NCI-H2081 (cell line): Measurements from ENCODE around the gene CCDC137.

Experiments
- DNase-seq, 2 experiments: peaks; one replicate each; lab custom pipeline; 2025; lab: John Stamatoyannopoulos, UW

The CCDC137 gene

GRCh38 chr17:81715872-81716673 lies 49.5 kb downstream of the CCDC137 start:
- no peak for DNase-seq

GRCh38 chr17:81716674-81716996 lies 50.1 kb downstream of the CCDC137 start:
- DNase-seq = no peak

DNA sequence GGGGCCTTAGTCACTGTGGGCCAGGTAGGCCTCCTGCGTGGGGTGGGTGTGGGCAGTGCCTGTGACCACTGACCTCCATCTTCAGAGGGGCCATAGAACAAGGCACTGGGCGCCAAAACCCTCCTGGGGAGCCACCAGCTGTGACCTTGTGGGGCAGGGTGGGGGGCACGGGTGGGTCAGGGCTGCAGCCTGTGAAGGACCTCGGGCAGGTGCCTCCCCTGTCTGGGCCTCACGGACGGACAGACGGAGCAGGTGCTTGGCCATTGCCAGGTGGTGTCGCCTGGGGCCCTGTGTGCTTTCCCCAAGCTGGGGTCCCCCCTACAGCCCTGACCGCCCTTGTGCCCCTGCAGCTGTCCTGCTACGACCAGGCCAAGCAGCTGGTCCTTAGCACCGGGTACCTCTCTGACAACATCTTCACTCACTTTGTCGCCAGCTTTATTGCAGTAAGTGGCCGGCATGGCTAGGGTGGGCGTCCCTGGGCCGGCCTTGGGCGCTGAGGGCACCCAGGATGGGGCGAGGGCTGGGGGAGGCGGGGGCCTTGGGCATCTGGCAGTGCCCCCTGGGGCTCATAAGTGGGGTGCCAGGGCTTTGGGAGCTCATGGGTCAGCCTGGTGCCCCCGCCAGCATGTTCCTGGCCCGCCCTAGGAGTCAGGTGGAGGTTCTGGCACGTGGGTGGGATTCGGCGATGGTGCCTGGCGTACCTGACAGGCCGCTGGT lies 50.7 kb downstream of the CCDC137 start:
- DNase-seq = no peak

DNA sequence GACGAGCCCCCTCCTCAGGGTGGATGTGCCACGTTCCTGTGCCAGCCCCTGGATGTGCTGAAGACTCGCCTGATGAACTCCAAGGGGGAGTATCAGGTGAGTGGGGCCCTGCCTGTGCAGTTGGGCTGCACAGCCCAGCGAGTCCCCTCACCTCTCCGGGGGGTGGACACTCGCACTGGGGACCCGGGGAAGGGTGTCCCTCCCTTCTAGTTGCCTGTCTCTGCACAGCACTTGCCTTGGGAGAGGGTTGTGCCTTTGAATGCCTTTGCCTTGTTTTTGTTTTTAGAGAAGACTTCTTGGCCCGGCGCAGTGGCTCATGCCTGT lies 51.2 kb downstream of the CCDC137 start:
- no peak for DNase-seq

- DNase-seq = no peak
These were observed 53.1 kb downstream of the CCDC137 start for GRCh38 chr17:81719410-81720266.

DNA sequence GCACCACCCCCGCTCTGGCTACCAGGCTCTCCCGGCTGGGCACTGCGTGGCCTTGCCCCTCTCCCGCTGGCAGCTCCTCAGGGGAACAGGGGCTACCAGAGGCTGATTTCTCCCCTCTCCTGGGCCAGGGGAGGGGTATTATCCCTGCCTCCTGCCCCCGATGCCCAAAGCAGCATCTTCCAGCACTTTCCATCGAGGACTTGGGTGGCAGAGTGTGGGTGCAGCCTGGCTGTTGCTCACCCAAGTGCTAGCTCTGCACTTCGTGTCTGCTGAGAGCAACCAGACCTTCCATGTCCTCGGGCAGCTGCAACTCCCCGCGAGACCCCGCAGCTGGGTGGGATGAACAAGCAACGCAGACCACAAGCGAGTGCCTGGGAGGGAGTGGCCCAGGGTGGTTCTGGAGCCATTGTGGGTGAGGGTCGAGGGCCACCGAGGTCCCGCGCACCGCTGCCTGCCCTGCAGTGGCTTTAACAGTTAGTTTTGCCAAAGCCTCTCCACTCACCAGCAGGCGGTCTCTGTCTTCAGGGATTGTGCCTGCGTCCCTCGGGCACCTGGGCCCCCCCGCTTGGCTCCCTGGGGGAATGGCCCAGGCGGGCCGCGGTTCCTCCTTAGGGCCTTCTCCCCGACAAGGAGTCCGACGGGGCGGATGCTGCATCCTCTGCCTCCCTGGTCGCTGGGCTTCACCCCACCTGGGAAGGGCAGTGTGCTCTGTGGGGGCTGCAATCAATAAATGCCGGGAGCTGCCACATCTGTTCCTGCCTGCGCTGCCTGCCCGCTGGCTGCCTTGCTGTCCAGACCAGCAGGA lies 53.9 kb downstream of the CCDC137 start:
- DNase-seq = no peak

DNA sequence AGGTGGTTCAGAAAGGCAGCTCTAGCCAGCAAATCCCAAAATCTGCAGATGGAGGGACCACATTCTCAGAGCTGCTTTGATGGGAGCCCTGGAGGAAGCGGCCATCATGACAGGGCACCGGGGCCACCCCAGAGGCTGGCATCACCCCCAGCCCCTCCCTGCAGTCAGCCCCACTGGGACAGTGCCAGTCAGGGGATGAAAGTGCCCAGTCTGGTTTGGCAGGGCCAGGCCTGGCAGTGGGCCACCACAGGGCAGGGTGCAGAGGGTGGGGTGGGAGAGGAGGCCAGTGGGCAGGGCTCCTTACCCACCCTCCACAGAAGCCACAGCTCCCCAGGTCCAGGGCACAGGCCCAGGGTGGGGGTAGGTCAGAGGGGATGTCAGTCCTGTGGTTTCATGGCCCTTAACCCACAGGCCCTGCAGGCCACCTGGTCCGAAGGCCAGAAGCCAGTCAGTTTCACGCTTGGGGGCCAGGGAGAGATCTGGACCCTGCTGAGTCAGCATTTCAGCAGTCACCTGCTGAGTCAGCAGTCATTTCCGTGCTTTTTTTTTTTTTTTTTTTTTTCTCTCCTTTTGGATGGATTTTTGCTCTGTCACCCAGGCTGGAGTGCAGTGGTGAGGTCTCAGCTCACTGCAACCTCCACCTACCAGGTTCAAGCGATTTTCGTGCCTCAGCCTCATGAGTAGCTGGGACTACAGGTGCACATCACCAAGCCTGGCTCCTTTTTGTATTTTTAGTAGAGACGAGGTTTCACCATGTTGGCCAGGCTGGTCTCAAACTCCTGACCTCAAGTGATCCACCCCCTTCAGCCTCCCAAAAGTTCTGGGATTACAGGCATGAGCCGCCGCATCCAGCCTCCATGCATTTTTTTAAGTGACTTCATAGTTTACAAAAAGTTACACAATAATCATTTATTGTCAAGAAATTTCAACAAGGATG lies 55.9 kb downstream of the CCDC137 start:
- DNase-seq = no peak
